Common myeloid progenitor, CD34-positive (primary cell): Measurements from ENCODE around the gene WNT6.

ENCODE experiments used
- CTCF ChIA-PET: fragments of 350-600 bp; sonication (Branson Sonifier 250); formaldehyde crosslinking; loops from one replicate; lab custom pipeline; 2021; ENCODE audit warnings: antibody characterized with exemption; lab: Charles Lee
- POLR2A ChIA-PET: fragments of 350-600 bp; sonication (Branson Sonifier 250); formaldehyde crosslinking; loops from one replicate; lab custom pipeline; 2021; ENCODE audit warnings: antibody characterized with exemption; lab: Charles Lee
- DNase-seq, 3 donors: peaks; one replicate each; pipeline versions ENCODE4 v3.0.0 to v3.0.0-alpha.2; 2013
- H3K27ac ChIP-seq, 2 experiments: 1 replicate in 1 of 2; 2 replicates in 1 of 2; pipeline ENCODE4 v1.7.0; 2013; ENCODE audit warnings: inconsistent platforms in 2 of 2, low read length in 2 of 2, mild to moderate bottlenecking in 2 of 2, low read depth in 1 of 2, moderate library complexity in 1 of 2; ENCODE audit not compliant: severe bottlenecking in 2 of 2, insufficient read depth in 1 of 2, poor library complexity in 1 of 2
- H3K27me3 ChIP-seq, 5 experiments: replicated peaks in 2 of 5; 1 replicate in 3 of 5; 2 replicates in 2 of 5; pipeline versions ENCODE4 v1.6.1 to v1.7.0; 2013; ENCODE audit warnings: low read length in 4 of 5, mild to moderate bottlenecking in 2 of 5, moderate library complexity in 2 of 5, inconsistent platforms in 1 of 5; ENCODE audit not compliant: insufficient read depth in 5 of 5, control insufficient read depth in 4 of 5
- H3K36me3 ChIP-seq, 4 experiments: 1 replicate in 2 of 4; 2 replicates in 2 of 4; pipeline versions ENCODE4 v1.6.1 to v1.7.0; 2013; ENCODE audit warnings: low read length in 3 of 4, control low read depth in 1 of 4, mild to moderate bottlenecking in 1 of 4; ENCODE audit not compliant: control insufficient read depth in 4 of 4, insufficient read depth in 4 of 4
- H3K4me1 ChIP-seq, 4 experiments: 1 replicate in 3 of 4; 2 replicates in 1 of 4; pipeline versions ENCODE4 v1.6.1 to v1.7.1; 2013; ENCODE audit warnings: low read length in 3 of 4, mild to moderate bottlenecking in 3 of 4, control low read depth in 1 of 4, inconsistent platforms in 1 of 4, moderate library complexity in 1 of 4; ENCODE audit not compliant: control insufficient read depth in 4 of 4, insufficient read depth in 4 of 4; ENCODE audit errors: control extremely low read depth in 1 of 4
- H3K4me3 ChIP-seq, 7 experiments: 1 replicate in 4 of 7; 2 replicates in 3 of 7; pipeline versions ENCODE4 v1.5.1 to v1.7.0; 2013; ENCODE audit warnings: mild to moderate bottlenecking in 7 of 7, low read length in 6 of 7, moderate library complexity in 6 of 7, inconsistent platforms in 2 of 7, low read depth in 2 of 7, control low read depth in 1 of 7; ENCODE audit not compliant: insufficient read depth in 4 of 7, control insufficient read depth in 1 of 7; ENCODE audit errors: extremely low read depth in 1 of 7
- H3K9me3 ChIP-seq, 5 experiments: 1 replicate in 4 of 5; 2 replicates in 1 of 5; pipeline versions ENCODE4 v1.6.1 to v1.7.1; 2013; ENCODE audit warnings: low read length in 4 of 5, mild to moderate bottlenecking in 2 of 5, inconsistent platforms in 1 of 5, low read depth in 1 of 5, moderate library complexity in 1 of 5; ENCODE audit not compliant: control insufficient read depth in 4 of 5, insufficient read depth in 2 of 5; ENCODE audit errors: control extremely low read depth in 1 of 5
- WGBS: methylation state at CpG from one replicate; pipeline ENCODE4 v1.1.5; 2013; ENCODE audit not compliant: insufficient coverage; 5-methylcytosine and 5-hydroxymethylcytosine counted together

WNT6 gene

DNA sequence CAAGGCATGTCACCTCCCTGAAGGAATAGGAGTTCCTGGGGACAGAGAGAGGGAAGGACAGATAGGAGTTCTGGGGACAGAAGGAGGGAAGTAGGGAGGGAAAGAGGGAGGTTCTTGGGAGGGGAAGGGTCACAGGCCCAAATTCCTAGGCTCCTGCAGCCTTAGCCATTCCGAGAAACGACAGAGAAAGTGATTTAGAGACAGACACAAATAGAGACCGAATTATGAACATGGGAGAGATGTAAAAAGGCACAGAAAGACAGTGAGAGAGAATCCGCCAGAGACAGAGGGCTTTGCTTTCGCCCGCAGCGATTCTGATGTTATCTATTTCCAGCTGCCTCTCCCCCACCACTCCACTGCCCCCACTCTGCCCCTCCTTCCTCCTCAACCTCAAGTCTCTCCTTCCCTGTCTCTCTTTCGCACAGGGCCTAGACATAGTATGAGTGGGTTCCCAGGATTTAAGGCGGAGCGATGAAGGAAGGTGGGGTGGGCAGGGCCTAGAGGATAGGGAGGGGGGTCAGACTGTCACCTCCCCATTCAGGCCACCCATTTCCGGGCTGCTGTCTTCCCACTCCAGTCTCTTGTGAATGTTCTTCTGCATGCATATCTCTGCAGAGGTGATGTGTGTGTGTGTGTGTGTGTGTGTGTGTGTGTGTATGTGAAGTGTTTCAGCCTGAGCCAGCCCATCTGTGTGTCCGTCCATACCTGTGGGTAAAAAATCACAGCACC, 3.3 kb upstream of the WNT6 start:
- Histone ChIP-seq H3K4me3 (no peak overlapping the region), H3K27ac (no peak overlapping the region), H3K36me3 (no peaks in the 10 kb centered on the region), H3K9me3 (peaks cover 0 to 3% (median 0%) of the 10 kb centered on the region in 5 experiments), H3K27me3 (peaks cover 8 to 90% (median 59%) of the 10 kb centered on the region in 5 experiments), H3K4me1 (peaks cover 0 to 31% (median 15%) of the 10 kb centered on the region in 4 experiments)
- CTCF ChIA-PET: interaction anchor here (0.9 to 16.8 kb wide), 5 partner anchors 18 to 146 kb away, joined by 3 to 233 read pairs (median 5); partner anchors contain the start of genes TTLL4 and WNT10A
- POLR2A ChIA-PET: no interaction called here
- WGBS: 13% methylated on average over 3 of the region's 12 CpGs
- peak in 2 of 3 donors; percentile 49 to 57 for DNase-seq

DNA sequence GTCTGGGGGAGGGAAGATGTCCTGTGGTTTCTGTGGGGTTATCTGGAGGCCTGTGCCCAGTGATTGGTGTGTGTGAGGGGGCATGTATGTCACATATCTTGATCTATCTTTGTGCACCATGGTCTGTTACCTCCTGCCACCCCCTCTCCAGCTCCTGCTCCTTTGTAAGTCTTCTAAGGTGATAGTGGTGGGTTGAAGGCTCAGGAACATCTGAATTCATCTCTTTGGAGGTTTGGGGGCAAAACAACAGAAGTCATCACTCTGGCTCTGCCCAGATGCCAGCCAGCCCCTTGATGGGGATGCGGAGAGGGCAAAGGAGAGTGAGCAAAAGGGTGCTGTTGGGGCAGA, 2.7 kb upstream of the WNT6 start:
- no CpG with 5 or more reads among the region's 1 CpG for WGBS
- Histone ChIP-seq H3K9me3 (peaks cover 0 to 3% (median 0%) of the 10 kb centered on the region in 5 experiments), H3K4me3 (no peak overlapping the region), H3K27ac (no peak overlapping the region), H3K4me1 (peaks cover 0 to 31% (median 15%) of the 10 kb centered on the region in 4 experiments), H3K27me3 (peaks cover 8 to 93% (median 63%) of the 10 kb centered on the region in 5 experiments), H3K36me3 (no peaks in the 10 kb centered on the region)
- no peak for DNase-seq
- ChIA-PET CTCF (interaction anchor here (1.1 to 16.8 kb wide), 3 partner anchors 18 to 42 kb away, joined by 3 to 233 read pairs (median 94); partner anchors contain the start of gene WNT10A), POLR2A (no interaction called here)

DNA sequence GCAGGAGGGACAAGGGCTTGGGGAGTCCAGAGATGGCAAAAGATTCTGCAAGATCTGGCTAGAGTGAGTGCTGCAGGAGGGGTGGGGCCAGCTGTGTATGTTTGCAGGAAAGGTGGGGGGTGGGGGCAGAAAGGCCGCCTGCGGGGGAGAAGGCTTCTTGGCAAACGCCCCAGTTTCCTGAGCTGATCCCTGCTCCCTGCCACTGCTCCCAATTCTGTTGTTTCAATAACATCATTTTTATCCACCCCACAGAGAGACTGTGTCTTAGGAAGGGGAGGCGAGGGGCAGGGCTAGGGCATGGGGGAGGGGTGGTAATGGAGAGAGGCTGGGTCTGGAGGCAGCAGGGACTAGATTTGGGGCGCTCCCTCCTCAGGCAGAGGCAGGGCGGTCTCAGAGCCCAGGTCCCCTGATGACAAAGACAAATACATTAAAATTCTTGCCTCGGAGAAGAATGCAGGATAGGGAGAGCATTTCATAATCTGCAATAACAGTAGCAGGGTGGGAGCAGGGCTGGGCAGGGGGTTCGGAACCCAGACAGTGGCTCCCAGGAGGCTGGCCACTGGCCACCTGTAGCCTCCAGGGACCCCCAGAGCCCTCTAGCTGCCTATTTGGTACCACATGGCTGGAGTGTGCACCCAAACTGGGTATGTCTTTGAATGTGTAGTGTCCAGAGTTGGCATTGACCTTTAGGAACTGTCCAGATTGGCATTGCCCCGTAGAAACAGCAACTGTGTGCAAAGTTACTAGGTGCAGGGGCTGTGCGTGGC, 2.1 kb upstream of the WNT6 start:
- ChIA-PET POLR2A (no interaction called here), CTCF (interaction anchor here (0.8 to 16.8 kb wide), 5 partner anchors 9 to 42 kb away, joined by 3 to 233 read pairs (median 5); partner anchors contain the start of gene WNT10A)
- DNase-seq: no peak
- Histone ChIP-seq H3K36me3 (no peaks in the 10 kb centered on the region), H3K9me3 (peaks cover 0 to 3% (median 0%) of the 10 kb centered on the region in 5 experiments), H3K27me3 (peaks cover 8 to 99% (median 65%) of the 10 kb centered on the region in 5 experiments), H3K4me1 (peaks cover 0 to 31% (median 15%) of the 10 kb centered on the region in 4 experiments), H3K27ac (no peak overlapping the region), H3K4me3 (no peak overlapping the region)
- WGBS: 22% methylated on average over 4 of the region's 10 CpGs

DNA sequence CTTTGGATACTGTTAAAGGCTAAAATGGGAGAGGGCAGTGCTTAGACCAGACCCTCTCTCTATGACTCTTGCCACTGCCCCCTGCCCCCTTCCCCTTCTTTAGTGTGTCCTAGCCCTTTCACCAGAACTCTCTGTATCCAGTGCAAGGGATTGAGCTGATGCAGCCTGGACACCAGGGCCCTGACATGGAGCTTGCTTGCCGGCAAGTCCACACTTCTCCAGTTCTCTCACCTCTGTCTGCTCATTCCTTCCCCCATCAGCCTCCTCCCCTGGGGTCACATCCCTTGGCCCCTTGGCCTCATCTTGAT, 1.5 kb upstream of the WNT6 start:
- 0% methylated on average over 1 of the region's 1 CpG for WGBS
- Histone ChIP-seq H3K4me1 (peaks cover 0 to 30% (median 15%) of the 10 kb centered on the region in 4 experiments), H3K36me3 (no peaks in the 10 kb centered on the region), H3K27me3 (peaks cover 8 to 99% (median 62%) of the 10 kb centered on the region in 5 experiments), H3K4me3 (no peak overlapping the region), H3K27ac (no peak overlapping the region), H3K9me3 (peaks cover 0 to 3% (median 0%) of the 10 kb centered on the region in 5 experiments)
- CTCF ChIA-PET: interaction anchor here (0.8 to 16.8 kb wide), 6 partner anchors 10 to 200 kb away, joined by 3 to 233 read pairs (median 4); partner anchors contain the start of gene WNT10A
- DNase-seq: no peak
- POLR2A ChIA-PET: no interaction called here

DNA sequence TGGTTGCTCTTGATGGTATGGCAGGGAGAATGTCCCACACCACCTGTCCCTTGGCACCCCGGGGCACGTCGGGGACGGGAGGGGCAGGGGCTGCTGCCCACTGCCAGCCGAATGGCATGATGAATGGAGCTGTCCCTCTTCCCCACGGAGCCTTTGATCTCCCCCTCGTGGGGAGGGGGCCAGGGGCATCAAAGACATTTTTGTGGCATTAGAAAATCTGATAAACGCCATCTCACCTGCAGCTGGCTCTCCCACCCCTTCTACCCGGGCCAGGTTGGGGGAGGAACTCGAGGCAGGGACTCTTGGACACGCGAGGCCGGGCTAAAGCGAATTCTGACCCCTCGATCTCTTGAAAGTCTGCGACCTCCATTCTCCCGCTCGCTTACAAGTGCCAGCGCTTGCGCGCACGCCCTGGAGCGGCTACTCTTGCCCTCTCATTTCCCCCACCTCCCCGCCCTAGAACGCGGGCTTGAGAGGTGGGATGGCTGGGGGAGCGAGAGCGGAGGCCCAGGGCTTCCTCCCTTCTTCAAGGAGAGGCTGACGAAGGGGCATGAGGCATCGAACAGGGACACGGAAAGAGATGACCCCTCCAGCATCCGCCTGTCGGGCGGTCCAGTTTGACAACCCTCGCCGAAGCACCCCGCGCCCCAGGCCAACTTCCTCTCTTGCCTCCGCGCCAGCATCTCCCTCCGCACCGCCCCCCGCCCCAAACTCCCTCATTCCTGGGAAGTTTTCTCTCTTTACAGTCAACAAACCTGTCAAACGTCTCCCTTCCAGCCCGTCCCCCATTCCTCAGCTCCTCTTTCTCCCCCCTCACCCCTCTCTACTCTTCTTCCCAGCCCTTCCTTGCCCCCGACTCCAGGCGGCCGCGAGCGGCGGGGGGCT, 692 bp upstream of the WNT6 start:
- WGBS: 2% methylated on average over 37 of the region's 51 CpGs
- DNase-seq: no peak
- POLR2A ChIA-PET: no interaction called here
- H3K9me3 ChIP-seq: peaks cover 0 to 3% (median 0%) of the 10 kb centered on the region in 5 experiments
- H3K36me3 ChIP-seq: no peaks in the 10 kb centered on the region
- H3K27me3 ChIP-seq: peaks cover 8 to 99% (median 56%) of the 10 kb centered on the region in 5 experiments
- H3K4me3 ChIP-seq: peak overlapping the region in 3 of 7 experiments; percentile 13 to 42 (median 32)
- no peak overlapping the region for H3K27ac ChIP-seq
- CTCF ChIA-PET: interaction anchor here (0.7 to 16.8 kb wide), 7 partner anchors 16 to 201 kb away, joined by 3 to 233 read pairs (median 3); partner anchors contain the start of gene WNT10A
- peaks cover 0 to 24% (median 12%) of the 10 kb centered on the region in 4 experiments for H3K4me1 ChIP-seq

DNA sequence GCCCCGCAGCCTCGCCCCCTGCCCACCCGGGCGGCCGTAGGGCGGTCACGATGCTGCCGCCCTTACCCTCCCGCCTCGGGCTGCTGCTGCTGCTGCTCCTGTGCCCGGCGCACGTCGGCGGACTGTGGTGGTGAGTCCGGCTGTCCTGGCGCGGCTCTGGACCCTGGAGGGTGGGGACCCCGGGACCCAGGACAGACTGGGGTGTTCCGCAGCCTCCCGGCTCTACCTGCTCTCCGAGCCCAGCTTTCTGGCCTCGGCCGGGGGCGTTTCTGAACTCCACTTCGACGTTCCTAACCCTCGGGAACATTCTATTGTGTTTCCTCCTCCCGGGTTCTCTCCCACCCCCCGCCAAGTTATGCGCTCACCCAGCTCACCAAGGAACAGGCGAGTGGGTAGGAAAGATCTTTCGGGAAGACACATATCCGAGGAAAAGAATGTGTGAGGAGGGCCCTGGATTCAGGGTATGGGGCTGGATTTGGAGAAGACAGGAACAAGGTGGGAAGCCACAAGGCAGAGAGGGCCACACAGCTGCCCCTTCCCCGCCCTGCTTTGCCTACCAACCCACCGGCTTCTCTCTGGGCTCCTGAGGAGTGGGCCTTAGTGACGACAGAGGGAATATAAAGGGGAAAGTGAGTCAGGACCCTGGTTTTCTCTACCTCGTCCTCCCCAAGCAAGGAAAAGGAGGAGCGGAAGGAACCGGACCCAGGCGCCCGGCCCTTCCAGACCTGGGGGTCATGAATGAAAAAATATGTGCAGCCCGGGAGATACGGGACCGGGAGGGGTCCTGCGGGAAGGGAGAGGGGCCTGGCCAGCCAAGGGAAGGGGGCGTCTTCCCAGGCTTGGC, 605 bp downstream of the WNT6 start:
- CTCF ChIA-PET: interaction anchor here (1.0 to 16.8 kb wide), 7 partner anchors 13 to 120 kb away, joined by 3 to 233 read pairs (median 4); partner anchors contain the start of gene WNT10A
- 2% methylated on average over 32 of the region's 47 CpGs for WGBS
- DNase-seq: no peak
- H3K4me1 ChIP-seq: peaks cover 0 to 24% (median 11%) of the 10 kb centered on the region in 4 experiments
- no peaks in the 10 kb centered on the region for H3K36me3 ChIP-seq
- H3K4me3 ChIP-seq: peak overlapping the region in 1 of 7 experiments; percentile 42
- POLR2A ChIA-PET: no interaction called here
- H3K9me3 ChIP-seq: peaks cover 0 to 3% (median 0%) of the 10 kb centered on the region in 5 experiments
- no peak overlapping the region for H3K27ac ChIP-seq
- peaks cover 8 to 92% (median 52%) of the 10 kb centered on the region in 5 experiments for H3K27me3 ChIP-seq
